GM18868 (cell line): ENCODE results near the gene NHLRC2.
"Not testable (repeated sequence)": the region's sequence is repeated elsewhere in the genome, so short reads cannot be mapped to it uniquely, and the experiment has no call there.

Experiments
- ATAC-seq: cut with Tn5 transposase; IDR thresholded peaks from one replicate; pipeline ENCODE4 v1.9.1; 2021; ENCODE audit warnings: mild to moderate bottlenecking, moderate library complexity; ENCODE audit not compliant: unreplicated experiment

The NHLRC2 gene, protein sequence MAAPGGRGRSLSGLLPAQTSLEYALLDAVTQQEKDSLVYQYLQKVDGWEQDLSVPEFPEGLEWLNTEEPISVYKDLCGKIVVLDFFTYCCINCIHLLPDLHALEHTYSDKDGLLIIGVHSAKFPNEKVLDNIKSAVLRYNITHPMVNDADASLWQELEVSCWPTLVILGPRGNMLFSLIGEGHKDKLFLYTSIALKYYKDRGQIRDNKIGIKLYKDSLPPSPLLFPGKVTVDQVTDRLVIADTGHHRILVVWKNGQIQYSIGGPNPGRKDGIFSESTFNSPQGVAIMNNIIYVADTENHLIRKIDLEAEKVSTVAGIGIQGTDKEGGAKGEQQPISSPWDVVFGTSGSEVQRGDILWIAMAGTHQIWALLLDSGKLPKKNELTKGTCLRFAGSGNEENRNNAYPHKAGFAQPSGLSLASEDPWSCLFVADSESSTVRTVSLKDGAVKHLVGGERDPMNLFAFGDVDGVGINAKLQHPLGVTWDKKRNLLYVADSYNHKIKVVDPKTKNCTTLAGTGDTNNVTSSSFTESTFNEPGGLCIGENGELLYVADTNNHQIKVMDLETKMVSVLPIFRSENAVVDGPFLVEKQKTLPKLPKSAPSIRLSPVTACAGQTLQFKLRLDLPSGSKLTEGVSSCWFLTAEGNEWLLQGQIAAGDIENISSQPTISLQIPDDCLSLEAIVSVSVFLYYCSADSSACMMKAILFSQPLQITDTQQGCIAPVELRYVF

GRCh38 chr10:113854013-113854760 lies at the start of gene NHLRC2, which contains the start of gene DCLRE1A:
TSS of gene NHLRC2 (plus strand) at chr10:113854661. CDS start at chr10:113854873, 212 bp downstream.
TSS of gene DCLRE1A (minus strand) at chr10:113854082. CDS start at chr10:113853182, 900 bp downstream.
- ATAC-seq: peak; percentile 41

DNA sequence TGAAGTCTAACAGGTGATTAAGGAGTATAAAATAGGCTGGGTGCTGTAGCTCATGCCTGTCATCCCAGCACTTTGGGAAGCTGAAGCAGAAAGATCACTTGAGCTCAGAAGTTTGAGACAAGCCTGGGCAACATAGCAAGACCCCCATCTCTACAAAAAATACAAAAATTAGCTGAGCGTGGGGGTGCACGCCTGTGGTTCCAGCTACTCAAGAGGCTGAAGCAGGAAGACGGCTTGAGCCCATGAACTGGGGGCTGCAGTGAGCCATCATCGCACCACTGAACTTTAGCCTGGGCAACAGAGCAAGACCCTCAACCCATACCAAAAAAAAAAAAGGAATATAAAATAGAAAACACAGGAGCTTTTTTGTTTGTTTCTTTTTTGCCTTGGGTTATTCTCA lies 48.0 kb upstream of the NHLRC2 start:
- no peak for ATAC-seq

DNA sequence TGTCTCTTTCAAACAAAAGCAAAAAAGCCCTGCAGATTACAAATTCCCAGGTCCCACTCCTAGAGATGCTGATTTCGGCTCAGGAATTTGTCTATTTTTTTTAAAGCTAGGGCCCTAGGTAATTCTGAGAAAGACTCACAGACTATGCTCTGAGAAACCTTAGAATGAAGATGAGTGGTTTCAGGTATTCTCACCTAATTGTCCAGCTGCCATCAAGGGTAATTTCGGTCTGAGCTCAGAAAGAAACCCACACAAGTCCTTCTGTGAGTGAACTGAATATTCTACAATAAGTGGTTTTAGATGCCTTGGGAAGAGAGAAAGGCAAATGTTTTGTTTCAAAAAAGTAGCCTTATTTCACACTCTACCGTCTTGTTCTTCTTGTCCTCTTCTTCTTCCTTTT lies 46.3 kb upstream of the NHLRC2 start:
- no peak for ATAC-seq

DNA sequence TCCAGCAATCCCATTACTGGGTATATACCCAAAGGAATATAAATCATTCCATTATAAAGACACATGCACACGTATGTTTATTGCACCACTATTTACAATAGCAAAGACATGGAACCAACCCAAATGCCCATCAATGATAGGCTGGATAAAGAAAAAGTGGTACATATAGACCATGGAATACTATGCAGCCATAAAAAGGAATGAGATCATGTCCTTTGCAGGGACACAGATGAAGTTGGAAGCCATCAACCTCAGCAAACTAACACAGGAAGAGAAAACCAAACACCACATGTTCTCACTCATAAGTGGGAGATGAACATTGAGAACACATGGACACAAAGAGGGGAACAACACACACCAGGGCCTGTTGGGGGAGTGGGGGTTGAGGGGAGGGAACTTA lies 39.8 kb upstream of the NHLRC2 start:
- not testable (repeated sequence) for ATAC-seq

DNA sequence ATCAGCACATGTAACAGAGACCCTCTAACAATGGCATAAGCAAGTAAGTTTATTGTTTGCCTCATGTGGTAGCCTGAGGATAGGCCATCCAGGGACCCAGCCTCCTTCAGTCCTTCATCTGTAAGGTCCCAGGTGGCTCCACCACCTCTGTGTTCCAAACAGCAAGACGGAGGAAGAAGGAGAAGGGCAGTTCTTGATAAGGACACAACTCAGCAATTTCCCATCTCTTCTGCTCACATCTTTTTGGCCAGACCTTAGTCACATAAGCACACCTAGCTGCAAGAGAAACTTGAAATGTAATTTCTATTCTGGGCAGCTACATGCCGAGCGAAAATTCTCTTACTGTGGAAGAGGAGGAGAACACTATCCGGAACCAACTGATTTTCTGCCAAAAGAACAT lies 34.5 kb upstream of the NHLRC2 start:
- no peak for ATAC-seq

DNA sequence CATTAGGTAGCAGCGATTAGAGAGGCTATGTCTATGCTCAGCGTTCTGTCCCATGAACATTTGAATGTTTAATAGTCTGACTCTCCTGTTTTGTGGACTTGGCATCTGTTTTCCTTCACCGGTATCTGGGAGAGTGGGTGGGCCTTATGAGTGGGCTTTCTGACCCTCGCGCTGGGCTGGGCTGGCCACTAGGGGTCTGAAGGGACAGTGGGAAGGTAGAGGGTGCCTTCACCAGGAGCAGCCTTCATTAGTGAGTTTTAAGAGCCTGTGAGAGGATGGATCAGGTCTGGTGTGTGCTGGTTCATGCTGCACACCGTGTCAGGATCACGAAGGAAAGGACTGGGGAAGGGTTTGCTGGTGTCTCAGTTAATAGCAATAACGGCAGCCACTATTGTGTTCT lies 34.0 kb upstream of the NHLRC2 start:
- ATAC-seq: no peak

- ATAC-seq: not testable (repeated sequence)
These were observed 33.2 kb upstream of the NHLRC2 start for GRCh38 chr10:113821306-113821705.

DNA sequence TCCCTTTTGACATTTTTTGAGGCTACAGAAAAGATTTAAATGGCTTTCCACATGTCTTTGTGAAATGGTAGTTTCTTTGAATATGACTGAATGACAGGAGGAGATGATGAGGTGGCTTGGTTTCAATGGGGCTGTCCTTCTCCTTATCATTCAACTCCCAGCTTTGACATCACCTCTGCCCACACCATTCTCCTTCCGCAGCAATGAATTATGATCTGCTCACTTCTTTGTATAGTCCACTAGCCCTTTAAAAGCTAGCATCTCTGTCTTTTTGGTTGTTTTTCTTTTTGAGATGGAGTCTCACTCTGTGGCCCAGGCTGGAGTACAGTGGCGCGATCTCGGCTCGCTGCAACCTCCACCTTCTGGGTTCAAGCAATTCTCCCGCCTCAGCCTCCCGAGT lies 32.3 kb upstream of the NHLRC2 start:
- no peak for ATAC-seq

- no peak for ATAC-seq
These were observed 31.1 kb upstream of the NHLRC2 start for GRCh38 chr10:113823389-113823788.

GRCh38 chr10:113825791-113826190 lies 28.7 kb upstream of the NHLRC2 start:
- no peak for ATAC-seq

GRCh38 chr10:113828567-113828966 lies 25.9 kb upstream of the NHLRC2 start:
- ATAC-seq: not testable (repeated sequence)

DNA sequence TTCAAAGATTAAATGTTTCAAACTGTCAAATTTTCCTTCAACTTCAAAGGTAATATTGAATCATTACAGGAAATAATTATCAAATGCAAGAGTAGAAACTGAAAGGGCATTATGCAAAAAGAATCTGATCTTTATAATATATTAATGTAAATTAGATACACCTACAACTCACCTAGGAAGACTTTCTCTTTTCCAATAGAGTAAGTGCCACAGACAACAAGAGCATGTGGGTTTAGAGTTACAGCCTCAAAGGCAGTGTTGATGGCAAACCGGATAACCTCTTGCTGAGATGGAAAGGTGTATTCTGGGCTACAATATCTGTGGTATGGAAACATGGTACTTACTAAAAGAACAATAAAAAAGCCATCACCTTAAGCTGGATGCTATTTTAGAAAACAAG lies 12.3 kb upstream of the NHLRC2 start:
- no peak for ATAC-seq

- no peak for ATAC-seq
These were observed 10.4 kb upstream of the NHLRC2 start for GRCh38 chr10:113843972-113844485.

- ATAC-seq: no peak
These were observed 8.4 kb upstream of the NHLRC2 start for GRCh38 chr10:113846036-113846435.

DNA sequence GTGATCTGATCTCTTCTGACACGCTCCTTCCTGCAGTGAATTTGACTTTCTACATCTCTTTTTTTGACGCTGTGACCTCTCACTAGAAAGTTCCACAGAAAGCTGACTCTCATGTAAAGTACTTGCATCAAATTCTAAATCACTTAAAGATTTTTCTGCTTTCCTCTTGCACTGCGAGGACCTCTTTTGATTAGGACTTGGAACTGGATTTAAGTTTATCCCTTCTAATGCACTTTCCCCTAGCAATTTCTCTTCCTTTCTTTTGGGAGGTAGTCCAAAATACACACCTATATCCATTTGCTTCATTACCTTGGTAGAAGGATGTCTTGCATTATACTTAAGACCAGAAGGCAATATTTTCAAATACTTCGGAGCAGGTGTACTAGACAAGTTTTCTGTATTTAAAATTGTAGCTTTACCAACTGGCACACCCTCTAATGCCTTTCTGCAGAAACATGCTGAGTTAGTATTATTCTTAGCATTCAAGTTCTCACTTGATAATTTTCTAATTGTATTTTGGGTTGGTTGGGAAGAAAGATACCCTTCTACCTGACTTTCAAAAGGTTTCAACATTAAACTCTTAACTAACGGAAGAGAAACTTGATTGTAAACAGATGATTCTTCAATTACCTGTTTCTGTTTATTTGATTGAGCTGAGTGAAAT lies 5.2 kb upstream of the NHLRC2 start:
- no peak for ATAC-seq

GRCh38 chr10:113849946-113850345 lies 4.5 kb upstream of the NHLRC2 start:
- ATAC-seq: no peak

- ATAC-seq: no peak
These were observed 866 bp upstream of the NHLRC2 start for GRCh38 chr10:113853578-113854012.

DNA sequence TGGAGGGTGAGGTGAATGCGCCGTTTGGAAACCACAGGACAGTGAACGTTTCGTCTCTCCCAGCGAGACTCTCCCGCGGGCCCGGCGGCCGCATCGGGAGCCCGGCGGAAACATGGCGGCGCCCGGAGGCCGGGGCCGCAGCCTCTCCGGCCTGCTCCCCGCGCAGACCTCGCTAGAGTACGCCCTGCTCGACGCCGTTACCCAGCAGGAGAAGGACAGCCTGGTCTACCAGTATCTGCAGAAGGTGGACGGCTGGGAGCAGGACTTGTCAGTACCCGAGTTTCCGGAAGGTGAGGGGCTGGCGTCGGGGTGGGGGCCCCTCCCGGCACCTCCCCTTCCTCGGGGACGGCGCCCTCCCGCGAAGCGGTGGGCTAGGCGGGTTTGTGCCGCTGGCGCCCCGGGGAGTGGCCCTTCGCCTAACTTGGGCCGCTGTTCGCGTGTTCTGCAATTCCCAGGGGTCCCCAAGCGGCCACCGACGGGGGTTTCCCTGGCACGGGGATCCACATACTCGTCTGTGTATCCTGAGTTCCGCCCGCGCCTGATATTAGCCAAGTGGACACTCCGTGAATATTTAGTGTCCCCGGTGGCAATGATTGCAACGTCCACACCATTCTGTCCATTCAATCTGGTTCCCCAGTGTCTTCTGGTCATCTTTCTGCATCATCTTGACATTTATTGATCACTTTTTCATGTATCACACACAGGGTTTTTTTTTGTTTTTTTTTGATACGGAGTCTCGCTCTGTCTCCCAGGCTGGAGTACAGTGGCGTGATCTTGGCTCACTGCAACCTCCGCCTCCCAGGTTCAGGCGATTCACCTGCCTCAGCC lies 514 bp downstream of the NHLRC2 start:
- ATAC-seq: peak; percentile 38

- ATAC-seq: no peak
These were observed 2.1 kb downstream of the NHLRC2 start for GRCh38 chr10:113856563-113856962.

GRCh38 chr10:113857210-113857609 lies 2.7 kb downstream of the NHLRC2 start:
- no peak for ATAC-seq
